ENCODE data around the gene ARAP3. TPM values are rescaled to one million over a fixed set of nuclear protein-coding genes. Genes with fewer than 3 reads are reported as not detected.

The ARAP3 gene
- total and polyA plus RNA-seq, 9 of the 15 experiments (the other 6 are each of a cell fraction or from before 2014, with no cell fraction given) = 0.83 to 25.7 (median 6.4) TPM

- TF ChIP-seq CUX1 (CRISPR knock-in tag; IDR thresholded peaks at IDR 0.05) (no peak), MAFF (IDR thresholded peaks at IDR 0.05; ENCODE audit: low read length) (no peak), ZNF79 (CRISPR knock-in tag; IDR thresholded peaks at IDR 0.05; ENCODE audit: low read depth) (no peak), ZBTB5 (IDR thresholded peaks at IDR 0.05) (no peak), LCOR (CRISPR knock-in tag; IDR thresholded peaks at IDR 0.05) (peak; percentile 74; the same call in 1 of the 2 replicates), RAD51 (IDR thresholded peaks at IDR 0.05; ENCODE audit: borderline replicate concordance, low read depth) (peak; percentile 71), EZH2 (IDR thresholded peaks at IDR 0.05; ENCODE audit: borderline replicate concordance, low read depth, low read length) (no peak), BDP1 (IDR thresholded peaks at IDR 0.05; ENCODE audit: insufficient read depth, insufficient read length) (no peak), XRCC5 (IDR thresholded peaks at IDR 0.05; ENCODE audit: low read depth, low read length) (peak; percentile 78; the same call in 1 of the 2 replicates), ARHGAP35 (IDR thresholded peaks at IDR 0.05; ENCODE audit: partially characterized antibody) (no peak)
- TF ChIP-seq, protein P1, sequence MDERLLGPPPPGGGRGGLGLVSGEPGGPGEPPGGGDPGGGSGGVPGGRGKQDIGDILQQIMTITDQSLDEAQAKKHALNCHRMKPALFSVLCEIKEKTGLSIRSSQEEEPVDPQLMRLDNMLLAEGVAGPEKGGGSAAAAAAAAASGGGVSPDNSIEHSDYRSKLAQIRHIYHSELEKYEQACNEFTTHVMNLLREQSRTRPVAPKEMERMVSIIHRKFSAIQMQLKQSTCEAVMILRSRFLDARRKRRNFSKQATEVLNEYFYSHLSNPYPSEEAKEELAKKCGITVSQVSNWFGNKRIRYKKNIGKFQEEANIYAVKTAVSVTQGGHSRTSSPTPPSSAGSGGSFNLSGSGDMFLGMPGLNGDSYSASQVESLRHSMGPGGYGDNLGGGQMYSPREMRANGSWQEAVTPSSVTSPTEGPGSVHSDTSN (CRISPR knock-in tag; IDR thresholded peaks at IDR 0.05; ENCODE audit: low read depth) = no peak
- TF ChIP-seq, protein P1 (tag; conservative IDR thresholded peaks at IDR 0.05; ENCODE audit: low read depth) = no peak
- TF ChIP-seq, protein P2, sequence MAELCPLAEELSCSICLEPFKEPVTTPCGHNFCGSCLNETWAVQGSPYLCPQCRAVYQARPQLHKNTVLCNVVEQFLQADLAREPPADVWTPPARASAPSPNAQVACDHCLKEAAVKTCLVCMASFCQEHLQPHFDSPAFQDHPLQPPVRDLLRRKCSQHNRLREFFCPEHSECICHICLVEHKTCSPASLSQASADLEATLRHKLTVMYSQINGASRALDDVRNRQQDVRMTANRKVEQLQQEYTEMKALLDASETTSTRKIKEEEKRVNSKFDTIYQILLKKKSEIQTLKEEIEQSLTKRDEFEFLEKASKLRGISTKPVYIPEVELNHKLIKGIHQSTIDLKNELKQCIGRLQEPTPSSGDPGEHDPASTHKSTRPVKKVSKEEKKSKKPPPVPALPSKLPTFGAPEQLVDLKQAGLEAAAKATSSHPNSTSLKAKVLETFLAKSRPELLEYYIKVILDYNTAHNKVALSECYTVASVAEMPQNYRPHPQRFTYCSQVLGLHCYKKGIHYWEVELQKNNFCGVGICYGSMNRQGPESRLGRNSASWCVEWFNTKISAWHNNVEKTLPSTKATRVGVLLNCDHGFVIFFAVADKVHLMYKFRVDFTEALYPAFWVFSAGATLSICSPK (IDR thresholded peaks at IDR 0.05; ENCODE audit: borderline replicate concordance) = no peak
These were observed 63.1 kb downstream of the ARAP3 start, which contains the start of gene DIAPH1 (continued) for GRCh38 chr5:141618804-141619554.

All from K562 (cell line).